ENCODE results near the gene DSTYK.
A peak's percentile ranks its signal among the peaks of the same experiment; 100 is the strongest.
"Not testable (repeated sequence)": the region's sequence is repeated elsewhere in the genome, so short reads cannot be mapped to it uniquely, and the experiment has no call there.

Gene DSTYK

DNA sequence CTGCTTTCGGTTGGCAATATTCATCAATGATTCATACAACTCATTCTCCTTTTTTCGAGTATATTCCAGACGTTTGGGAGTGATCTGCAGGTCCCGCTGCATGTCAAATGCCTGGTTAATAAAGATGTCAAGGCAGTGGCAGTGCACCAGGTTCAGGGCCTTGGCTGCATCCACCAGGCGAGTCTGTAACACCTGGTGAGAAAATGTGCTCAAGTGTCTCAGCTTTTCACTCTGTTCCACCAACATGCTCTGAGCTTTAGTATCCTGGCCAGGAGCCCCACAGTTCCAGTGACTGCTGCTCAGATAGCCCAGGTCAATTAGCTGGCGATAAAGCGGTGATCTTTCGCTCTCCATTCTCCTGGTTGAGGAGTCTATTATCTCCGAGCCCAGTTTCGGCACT lies 42.3 kb downstream of the DSTYK start:
- no peak for DNase-seq

GRCh38 chr1:205168291-205168690 lies 43.2 kb downstream of the DSTYK start:
- DNase-seq: no peak

- DNase-seq: no peak
Measured at GRCh38 chr1:205162301-205162700, 49.2 kb downstream of the DSTYK start.

- no peak for DNase-seq
Measured at GRCh38 chr1:205161076-205161475, 50.4 kb downstream of the DSTYK start.

DNA sequence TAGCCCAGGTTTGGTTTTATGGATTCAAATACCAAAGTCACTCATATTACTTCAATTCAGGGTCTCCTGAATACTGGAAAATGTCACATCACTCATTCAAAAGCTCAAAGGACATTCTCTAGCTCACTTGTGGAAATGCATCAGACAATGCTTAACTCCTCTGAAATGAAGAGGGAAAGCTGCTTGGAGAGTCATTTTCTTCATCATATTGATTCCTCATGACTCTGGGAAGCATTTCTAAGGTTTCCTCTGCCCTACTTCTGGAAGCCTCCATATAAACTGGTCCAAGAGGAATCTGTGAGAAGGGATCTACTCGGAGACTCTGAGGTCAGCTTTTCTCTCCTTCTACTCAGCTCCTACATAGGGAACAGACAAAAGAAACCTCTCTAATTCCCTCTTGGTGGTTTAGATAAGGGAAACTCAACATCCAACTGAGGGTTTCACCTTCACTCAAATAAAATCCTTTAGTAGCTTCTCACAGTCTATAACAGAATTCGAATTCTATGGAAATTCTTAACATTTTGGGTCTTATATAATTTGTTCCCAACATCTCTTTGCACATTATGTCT lies 53.4 kb downstream of the DSTYK start:
- DNase-seq: no peak

DNA sequence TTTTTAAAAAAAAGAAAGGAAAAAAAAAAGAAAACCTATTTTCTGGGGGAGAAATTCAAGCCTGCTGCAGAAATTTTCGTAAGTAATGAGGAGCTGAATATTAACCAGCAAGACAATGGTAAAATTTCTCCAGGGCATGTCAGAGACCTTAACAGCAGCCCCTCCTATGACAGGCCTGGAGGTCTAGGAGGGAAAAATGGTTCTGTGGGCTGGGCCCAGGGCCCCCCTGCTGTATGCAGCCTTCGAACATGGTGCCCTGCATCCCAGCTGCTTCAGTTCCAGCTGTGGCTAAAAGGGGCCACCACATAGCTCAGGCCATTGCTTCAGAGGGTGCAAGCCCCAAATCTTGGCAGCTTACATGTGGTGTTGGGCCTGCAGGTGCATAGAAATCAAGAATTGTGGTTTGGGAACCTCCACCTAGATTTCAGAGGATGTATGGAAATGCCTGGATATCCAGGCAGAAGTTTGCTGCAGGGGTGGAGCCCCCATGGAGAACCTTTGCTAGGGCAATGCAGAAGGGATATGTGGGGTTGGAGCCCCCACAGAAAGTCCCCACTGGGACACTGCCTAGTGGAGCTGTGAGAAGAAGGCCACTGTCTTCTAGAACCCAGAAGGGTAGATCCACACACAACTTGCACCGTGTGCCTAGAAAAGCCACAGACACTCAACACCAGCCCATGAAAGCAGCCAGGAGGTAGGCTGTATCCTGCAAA lies 55.7 kb downstream of the DSTYK start:
- not testable (repeated sequence) for DNase-seq

DNA sequence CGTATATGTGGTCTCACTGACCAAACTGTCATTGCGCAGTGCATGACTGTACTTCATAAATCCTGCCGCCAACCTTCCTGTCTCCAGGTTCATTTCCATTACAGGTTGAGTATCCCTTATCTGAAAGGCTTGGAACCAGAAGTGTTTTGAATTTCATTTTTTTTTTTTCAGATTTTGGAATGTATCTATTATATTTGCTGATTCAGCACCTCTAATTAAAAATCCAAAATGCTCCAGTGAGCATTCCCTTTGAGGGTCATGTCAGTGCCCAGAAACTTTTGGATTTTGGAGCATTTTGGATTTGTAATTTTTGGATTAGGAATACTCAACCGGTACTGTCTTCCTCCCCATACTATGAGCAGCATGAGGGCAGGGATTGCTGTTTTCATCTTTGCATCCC lies 59.0 kb downstream of the DSTYK start:
- no peak for DNase-seq

- no peak for DNase-seq
Measured at GRCh38 chr1:205150651-205151428, 60.7 kb downstream of the DSTYK start.

GRCh38 chr1:205147191-205147835 lies 64.2 kb downstream of the DSTYK start:
- no peak for DNase-seq

DNA sequence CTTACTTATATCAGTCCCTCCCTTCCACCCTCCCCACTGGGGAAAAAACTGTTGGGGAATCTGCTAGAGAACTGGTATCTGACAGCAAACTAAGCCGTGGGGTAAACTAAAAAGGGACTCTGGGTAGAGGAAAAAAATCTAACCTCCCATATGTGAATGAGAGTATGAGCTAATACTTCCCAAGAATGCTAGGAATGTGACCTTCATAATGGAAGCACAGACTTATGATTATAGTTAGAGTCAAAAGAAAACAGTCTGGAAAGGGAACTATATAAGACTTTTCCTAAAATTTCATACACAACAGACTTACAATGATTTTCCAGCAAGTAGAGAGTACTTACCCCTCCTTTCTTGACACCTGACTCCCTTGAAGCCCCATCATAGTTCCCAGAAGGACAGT lies 66.8 kb downstream of the DSTYK start:
- DNase-seq: no peak

DNA sequence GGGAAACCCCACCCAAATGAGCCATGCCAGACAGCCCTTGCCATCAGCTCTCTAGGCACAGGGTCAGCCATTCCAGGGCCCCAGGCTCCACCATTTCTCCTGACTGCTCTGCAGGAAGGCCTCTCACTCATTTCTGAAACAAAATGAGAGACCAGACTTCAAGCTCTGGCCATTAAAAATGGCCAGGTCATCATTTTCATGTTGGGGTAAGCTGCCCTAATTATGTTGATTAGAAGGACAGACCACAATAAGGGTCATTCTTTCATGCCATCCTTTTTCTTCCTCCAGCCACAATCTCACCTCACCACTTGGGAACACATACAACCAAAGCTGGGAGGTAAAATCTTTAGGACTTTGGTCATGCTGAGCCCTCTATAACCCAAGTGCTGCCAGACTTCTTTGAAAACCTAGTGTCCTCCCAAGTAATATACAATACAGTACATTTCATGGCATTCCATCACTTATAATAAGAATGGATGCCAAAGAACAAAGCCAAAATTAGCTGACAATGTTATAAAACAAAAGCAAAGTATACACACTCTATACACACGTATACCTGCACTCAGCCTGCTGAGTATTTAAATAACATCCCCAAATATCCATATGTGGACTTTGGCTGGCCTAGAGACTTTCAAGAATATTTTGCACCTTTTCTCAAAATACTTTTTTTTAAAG lies 67.3 kb downstream of the DSTYK start:
- no peak for DNase-seq

DNA sequence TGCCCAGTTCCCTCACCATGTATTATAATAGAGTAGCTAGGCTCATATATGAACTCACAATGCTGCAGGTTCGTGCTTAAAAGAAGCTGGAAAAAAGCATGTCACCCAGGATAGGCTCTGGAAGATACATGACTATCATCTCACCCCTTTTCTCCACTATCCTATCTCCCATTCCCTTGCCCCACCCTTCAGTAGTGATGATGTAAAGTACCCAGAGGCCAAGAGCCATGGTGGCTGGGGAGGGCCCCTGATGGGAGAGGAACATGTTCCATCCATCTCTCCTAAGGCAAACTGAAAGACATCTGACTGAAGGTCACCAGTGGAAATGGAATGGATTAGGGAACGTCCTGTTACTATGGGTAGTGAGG lies 69.4 kb downstream of the DSTYK start:
- no peak for DNase-seq

GRCh38 chr1:205141236-205142101 lies 70.0 kb downstream of the DSTYK start:
- DNase-seq: peak; percentile 74

GRCh38 chr1:205140113-205140512 lies 71.4 kb downstream of the DSTYK start:
- DNase-seq: no peak

GRCh38 chr1:205137901-205138300 lies 73.6 kb downstream of the DSTYK start:
- DNase-seq: no peak

- DNase-seq: no peak
Measured at GRCh38 chr1:205133287-205133686, 78.2 kb downstream of the DSTYK start.

DNA sequence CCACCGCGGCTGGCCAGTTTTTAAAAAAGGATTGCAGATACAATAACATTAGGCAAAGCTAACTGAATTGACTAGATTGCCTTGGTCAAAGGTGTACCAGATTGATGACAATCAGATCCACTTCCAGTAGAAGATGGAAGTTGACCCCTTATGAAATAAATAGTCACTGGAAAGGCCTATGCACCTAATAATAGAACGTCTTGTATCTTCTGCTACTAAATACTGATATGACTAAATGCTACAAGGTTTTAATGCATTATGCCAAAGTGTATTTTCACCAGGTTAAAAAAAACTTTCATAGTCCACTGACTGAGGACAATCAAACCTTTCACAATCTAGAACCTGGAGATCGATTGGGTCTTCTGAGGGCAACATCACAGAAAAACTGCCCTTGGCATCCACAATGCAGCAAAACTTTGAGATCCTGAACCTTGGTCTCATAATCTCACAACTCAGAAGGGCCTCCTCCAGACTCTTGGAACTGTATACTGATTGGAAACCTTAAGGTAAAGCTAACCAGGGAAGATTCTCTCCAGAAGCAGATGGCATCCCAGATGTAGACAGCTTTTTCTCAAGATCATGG lies 82.0 kb downstream of the DSTYK start:
- no peak for DNase-seq

- no peak for DNase-seq
Measured at GRCh38 chr1:205128050-205128449, 83.5 kb downstream of the DSTYK start.

DNA sequence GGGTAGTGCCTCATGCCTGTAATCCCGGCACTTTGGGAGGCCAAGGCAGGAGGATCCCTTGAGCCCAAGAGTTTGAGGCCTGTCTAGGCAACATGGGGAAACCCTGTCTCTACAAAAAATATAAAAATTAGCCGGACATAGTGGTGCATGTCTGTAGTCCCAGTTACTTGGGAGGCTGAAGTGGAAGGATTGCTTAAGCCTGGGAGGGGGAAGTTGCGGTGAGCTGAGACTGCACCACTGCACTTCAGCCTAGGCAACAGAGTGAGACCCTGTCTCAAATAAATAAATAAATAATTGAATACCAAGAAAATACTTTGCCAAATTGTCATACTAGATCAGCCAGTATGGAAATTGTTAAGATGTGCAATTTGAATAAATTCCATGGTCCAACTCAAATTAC lies 83.9 kb downstream of the DSTYK start:
- no peak for DNase-seq

DNA sequence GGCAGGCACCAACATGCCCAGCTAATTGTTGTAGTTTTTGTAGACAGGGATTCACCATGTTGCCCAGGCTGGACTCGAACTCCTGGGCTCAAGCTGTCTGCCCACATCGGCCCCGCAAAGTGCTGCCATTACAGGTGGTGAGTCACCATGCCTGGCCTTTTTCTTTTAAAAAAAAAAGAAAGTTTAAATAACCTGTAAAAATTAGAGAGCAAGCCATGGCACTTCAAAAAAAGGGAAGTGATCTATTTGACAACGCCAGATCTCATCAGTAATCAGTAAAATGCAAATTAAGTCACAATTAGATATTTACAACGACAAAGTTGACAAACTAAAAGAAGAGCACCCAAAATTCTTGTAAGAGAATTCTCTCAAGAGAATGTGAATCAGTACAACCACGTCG lies 86.8 kb downstream of the DSTYK start:
- no peak for DNase-seq

- no peak for DNase-seq
Measured at GRCh38 chr1:205122489-205122882, 89.0 kb downstream of the DSTYK start.

All from NCI-H1048 (cell line).